GM19467 (cell line): ENCODE data around the gene TOLLIP.

Experiments used
- ATAC-seq: cut with Tn5 transposase; IDR thresholded peaks from one replicate; pipeline ENCODE4 v1.9.1; 2021; ENCODE audit warnings: mild to moderate bottlenecking, moderate library complexity; ENCODE audit not compliant: unreplicated experiment

TOLLIP gene

GRCh38 chr11:1285316-1285744 lies 24.1 kb downstream of the TOLLIP start:
- no peak for ATAC-seq

DNA sequence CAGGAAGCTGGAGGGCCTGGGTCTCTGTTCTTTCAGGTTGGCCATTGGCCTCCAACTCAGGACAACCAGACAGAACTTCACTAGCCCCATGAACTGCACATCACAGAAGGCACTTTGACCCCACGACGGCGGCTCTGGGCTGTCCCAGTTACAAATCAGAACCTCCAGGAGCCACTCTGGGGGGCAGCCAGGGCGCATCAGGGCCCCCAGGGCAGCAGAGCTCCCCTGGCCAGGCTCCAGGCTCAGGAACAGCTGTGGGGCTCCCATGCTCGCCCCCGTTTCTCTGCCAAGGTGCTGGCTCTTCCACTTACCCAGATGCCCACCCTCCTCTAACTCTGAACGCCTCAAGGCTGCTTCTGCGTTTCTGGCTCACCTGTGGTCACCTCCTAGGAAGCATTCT lies 25.5 kb downstream of the TOLLIP start:
- no peak for ATAC-seq

DNA sequence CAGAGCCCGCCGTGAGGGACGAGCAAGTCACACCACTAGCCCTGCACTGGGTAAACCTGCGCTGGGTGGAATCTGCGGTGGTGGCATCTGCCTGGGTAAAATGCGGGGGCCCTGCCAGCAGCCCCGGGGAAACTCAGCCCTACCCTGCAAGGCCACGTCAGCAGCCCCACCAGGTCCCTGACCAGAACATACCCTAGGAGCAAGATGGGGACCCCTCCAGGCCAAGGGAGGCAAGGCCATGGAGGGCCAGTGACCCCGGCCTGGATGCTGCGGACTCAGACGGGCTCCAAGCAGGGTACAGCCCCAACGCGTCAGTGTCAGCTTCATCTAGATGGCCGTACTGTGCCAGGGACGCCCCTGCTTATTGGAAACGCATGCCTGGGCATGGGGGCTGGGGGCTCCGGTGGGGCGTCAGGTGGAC lies 26.3 kb downstream of the TOLLIP start:
- ATAC-seq, result no peak

GRCh38 chr11:1281974-1282365 lies 27.5 kb downstream of the TOLLIP start:
- no peak for ATAC-seq

DNA sequence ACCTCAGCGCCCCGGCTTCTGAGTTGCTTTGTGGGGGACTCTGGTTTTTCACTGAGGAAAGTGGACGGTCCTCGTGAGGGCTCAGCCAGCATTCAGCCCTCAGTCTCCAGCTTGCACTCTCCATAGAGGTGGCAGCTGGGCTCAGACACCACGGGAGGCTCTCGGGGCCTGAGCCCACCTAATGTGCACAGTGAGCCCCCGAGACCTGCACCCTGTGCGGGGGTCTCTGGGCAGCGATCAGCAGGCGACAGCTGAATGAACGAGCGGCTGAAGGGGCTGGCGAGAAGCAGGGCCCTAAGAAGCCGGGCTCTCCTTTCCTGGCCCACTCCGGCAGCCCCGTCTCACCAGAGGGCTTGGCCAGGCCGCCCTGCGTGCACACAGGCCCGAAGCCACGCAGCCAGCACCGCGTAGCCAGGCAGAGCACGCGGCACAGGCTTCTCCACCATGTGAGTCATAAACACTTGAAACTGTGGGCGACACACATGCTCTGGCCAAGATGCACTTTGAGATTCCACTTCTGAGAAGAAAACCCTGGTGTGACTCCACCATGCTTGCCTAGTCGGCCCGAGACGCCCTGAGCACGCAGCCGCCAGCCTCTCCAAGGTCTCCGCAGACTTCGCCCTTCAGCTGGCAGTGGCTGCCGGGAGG lies 28.0 kb downstream of the TOLLIP start:
- no peak for ATAC-seq

DNA sequence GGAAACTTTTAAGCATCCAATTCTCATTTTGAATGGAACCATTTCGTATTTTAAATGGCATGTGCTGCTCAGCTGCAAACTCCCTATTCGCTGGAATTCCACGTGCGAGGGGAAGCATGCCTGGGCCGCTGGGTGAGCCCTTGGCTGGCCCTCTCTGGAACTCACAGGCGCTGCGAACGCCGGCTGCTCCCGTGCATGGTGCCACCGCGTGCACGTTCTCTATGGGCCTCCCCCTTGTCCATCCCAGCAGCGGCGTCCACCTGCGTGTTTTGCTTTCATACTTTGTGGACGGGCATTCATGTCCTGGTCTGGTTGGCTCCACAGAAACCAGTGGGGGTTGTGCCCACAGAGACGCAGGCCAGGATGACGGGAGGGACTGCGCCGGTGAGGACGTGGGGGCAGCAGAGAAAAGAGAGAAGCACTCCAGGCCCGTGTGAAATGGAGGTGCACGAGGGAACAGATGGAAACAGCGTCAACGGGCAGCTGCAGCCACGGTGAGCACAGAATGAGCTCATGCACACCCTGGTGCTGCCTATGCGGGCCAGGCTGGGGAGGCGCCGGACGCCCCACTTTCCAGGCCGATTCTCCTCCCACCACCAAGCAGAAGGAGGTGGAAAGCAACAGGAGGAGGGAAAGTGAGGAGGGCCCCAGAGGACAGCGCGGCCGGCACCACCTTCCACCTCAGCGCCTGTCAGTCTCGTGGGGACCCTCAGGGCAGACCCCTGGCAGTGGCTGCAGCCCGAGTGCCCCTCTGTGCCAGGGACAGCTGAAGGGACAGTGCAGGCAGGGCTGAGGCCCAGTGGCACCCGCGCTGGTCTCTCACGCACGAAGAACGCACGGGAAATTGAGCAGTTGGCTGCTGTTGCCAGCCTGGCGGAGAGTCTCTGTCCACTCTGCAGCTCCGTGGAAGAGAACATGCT lies 29.1 kb downstream of the TOLLIP start:
- ATAC-seq, result no peak

GRCh38 chr11:1279674-1280055 lies 29.8 kb downstream of the TOLLIP start:
- ATAC-seq, result no peak

DNA sequence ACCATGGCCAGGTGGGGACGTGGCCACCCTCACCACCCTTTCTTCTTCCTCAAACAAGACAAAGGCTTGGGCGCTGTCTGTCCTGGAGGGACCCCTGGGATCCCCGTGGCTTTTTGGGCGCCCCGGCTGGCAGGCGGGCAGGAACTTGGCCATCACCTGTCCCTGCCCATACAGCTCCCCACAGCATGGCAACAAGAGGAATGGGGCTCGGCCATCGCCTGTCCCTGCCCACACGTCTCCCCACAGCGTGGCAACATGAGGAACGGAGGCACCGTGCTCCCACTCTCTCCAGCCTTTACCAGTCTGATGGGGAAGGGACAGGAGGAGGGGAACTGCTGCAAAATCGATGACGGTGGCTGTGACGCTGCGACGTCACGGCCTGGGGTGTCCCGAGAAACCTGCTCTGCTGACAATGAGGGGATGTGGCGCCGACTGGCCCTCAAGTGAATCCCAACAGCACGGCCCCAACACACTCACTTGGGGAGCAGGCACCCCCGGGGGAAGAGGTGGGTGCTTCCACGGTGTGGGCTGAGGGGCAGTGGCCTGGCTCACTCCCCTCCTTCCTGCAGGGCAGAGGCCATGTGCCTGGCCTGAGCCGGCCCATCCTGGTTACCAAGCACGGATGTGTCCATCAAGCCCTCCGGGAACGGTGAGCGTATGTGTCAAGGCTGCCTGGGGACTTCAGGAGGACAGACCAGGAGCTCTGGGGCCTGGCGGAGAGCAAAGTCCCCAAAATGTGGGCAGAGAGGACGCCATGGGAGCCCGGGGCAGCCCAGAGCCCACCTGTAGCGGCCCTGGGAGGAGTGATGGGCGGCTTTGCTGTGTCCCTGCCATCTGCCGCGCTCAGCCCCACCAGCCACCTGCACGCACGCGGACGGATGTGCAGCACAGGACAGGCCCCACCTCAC lies 30.4 kb downstream of the TOLLIP start:
- ATAC-seq, result no peak

- ATAC-seq, result no peak
Observed at GRCh38 chr11:1277936-1278512, 31.4 kb downstream of the TOLLIP start.

DNA sequence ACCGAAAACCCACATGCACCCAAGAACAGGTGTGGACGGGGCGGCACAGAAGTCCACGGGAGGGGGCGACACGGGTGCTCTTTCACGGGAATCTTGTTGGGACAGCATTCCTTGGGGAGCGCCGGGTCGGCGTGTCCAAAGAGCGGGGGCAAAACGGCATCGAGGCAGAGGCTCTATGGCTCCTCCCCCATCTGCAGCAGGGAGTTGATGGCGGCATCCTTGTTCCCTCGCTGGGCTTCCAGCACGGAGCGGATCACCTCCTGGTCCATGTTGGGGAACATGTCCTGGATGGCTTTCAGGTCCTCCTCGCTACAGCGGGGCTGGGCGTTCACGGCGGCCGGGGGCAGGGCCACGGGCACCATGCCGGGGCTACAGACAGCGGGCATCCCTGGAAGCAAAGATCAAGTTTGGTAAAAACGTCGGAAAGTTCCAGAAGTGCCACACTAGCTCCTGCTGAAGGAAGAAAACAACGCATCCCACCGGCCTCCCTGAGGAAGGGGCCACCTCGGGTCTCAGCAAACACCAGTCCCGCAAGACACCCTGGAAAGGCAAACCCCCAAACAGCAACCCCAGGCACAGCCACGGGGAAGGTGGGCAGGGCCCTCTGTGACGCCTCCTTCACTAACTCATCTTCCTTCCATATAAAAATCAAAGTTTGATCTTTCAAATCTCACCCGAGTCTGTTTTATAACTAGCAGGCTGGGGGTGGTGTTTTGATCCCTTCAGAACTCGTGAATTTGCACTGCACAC lies 32.4 kb downstream of the TOLLIP start:
- ATAC-seq, result no peak

- ATAC-seq, result no peak
Observed at GRCh38 chr11:1276041-1276790, 33.2 kb downstream of the TOLLIP start.

GRCh38 chr11:1275021-1275420 lies 34.4 kb downstream of the TOLLIP start:
- no peak for ATAC-seq

- ATAC-seq, result no peak
Observed at GRCh38 chr11:1274501-1274900, 34.9 kb downstream of the TOLLIP start.

- no peak for ATAC-seq
Observed at GRCh38 chr11:1272531-1272930, 36.9 kb downstream of the TOLLIP start.

DNA sequence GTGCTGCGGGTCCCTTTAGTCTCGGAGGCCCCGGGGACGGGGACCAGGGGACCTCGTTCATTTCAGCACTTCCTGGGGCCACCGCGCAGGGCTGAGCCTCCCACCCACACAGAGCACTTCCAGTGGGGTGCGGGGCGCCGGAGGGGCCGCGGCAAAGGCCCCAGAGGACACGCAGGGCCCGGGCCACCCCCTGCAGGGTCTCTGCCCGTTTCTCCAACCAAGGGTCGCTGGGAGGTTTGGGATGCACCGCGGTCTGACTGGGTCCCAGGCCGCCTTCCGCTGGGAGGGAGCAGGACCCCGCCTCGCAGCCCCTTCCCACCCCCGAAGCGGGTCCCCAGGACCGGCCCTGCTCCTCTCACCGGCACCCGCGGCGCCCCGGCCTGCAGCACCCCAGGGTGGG lies 37.5 kb downstream of the TOLLIP start:
- ATAC-seq, result no peak

DNA sequence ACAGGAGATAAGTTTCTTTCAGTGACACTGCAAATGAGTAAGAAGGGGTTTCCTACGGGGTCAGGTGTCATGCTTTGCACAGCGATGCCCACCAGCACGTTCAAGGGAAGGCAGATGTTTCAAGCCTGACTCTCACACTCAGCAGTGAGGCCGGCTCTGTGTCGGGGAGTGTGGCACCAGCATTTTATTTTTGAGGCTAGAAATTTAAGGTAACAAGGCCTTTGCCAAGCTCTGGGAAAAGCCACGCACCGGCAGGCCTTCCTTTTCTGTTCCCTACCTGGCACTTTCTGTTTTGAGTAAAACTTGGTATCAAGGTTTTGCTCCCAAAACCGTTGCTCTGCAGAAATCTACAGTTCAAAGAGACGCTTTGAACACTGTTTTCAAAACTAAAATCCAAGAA lies 38.0 kb downstream of the TOLLIP start:
- no peak for ATAC-seq

GRCh38 chr11:1271002-1271401 lies 38.4 kb downstream of the TOLLIP start:
- ATAC-seq, result no peak

DNA sequence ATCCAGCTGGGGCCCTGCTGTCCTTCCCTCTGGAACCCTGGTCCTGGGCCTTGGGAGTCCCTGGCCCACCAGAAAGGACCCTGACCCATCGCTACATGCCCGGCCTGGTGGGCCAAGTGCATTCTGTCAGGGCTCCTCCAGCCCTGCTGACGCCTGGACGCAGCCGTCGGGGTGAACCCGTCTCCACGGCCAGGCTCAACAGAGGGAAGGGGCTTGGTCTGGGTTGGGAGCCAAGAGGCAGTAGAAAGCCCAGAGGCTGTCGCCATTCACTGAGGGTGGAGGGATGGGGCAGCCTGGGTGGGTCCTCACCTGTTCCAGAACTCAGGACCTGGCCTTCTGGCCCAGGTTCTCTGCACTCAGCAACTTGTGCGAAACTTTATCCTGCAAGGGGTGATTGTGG lies 39.0 kb downstream of the TOLLIP start:
- ATAC-seq, result no peak

GRCh38 chr11:1269957-1270356 lies 39.5 kb downstream of the TOLLIP start:
- ATAC-seq, result no peak
